TTC549 (cell line): ENCODE results near the gene CRHR2.

Source experiments
- FAIRE-seq: peaks from 2 replicates; lab custom pipeline; 2012; peaks lifted over from hg19 to GRCh38; lab: Jason Lieb, UNC

CRHR2 gene

DNA sequence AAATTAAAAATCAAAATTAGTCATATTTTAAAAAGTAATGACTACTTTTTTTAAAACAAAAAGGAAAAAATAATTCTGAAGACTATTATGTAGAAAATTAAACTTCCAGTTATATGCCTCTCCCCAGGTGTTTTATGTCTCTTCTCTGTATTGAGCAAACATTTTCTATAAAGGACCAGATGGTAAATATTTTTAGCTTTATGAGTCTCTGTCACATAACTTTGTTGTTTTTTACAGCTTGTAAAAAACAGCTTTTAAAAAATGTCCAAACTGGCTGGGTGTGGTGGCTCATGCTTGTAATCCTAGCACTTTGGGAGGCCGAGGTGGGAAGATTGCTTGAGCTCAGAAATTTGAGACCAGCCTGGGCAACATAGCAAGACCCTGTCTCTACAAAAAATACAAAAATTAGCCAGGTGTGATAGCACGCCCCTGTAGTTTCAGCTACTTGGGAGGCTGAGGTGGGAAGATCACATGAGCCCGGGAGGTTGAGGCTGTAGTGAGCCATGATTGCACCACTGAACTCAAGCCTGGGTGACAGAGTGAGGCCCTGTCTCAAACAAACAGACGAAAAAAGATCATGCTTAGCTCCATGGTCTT, 64.1 kb downstream of the CRHR2 start:
- no peak for FAIRE-seq

DNA sequence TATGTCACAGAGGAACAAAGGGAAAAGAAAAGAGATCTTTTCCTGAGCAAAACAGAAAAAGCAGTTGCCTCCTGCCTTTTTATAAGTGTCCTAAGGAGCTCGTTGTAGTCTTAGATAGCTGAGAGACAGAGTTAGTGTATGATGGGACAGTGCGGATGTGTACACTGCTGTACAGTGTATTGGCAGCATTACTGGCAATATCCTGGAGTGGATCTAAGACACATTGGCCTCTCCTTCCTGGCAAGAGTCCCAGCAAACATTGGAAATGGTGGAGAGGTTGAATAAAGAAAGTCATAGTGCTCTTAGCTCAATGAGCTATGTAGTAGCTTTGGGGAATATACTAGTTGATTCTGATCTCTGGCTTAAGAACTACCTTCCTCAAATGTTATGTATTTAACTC, 64.9 kb downstream of the CRHR2 start:
- FAIRE-seq: no peak

DNA sequence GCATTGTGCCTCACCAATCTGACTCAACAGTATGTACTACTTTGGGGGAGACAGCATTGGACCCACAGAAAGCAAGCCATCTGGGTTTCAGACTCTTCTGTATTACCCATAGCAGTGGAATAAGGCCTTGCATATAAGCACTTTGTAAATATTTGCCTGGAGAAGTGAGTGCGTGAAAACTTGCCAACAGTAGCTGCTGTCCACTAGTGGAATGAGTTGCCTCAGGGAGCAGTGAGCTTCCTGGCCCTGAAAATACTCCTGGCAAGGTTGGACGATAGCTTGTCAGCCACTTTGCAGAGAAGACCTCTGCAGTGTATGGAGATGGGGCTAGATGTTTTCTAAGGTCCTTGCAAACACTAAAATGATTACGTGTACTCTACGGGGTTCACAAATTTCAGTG, 65.9 kb downstream of the CRHR2 start:
- no peak for FAIRE-seq

DNA sequence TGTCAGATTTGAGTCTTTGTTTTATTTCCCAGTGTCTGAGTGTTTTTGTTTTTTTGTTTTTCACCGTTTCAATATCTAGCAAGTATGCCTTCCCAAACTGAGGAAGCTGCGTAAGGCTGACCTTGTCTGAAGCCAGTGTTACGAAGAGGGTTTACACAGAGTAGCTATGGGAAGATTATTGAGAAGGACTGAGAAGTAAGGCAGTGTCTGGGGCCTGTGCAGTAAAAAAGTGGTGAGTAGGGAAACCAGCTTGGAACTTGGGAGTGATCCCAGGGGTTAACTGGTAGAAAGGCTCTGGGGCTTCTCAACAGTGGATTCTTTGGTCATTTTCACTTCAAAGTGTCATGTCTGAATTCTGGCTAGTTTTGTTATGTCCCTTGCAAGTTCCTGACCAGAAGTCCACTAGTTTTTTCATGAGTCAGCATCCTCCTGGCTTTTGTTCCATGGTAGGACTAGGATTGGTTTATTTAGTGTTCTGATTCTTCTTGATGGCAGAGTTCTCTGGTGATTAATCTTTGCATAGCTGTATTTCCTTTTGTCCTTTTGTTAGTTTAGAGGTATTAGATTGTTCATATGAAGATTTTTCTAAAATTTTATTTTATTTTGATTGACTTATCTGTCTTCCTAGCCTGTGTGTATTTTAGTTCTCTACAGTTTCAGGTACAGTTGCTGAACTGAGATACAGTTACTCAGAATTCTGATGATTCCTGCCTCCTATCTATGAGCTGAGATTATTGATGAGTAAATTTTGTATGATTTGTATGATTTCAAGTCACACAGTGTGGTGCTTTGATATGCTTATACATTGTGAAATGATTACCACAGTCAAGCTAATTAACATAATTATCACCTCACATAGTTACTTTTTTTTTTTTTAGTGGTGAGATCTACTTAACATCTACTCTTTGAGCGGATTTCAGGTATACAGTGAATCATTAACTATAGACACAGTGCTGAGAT, 68.6 kb downstream of the CRHR2 start:
- FAIRE-seq: no peak

DNA sequence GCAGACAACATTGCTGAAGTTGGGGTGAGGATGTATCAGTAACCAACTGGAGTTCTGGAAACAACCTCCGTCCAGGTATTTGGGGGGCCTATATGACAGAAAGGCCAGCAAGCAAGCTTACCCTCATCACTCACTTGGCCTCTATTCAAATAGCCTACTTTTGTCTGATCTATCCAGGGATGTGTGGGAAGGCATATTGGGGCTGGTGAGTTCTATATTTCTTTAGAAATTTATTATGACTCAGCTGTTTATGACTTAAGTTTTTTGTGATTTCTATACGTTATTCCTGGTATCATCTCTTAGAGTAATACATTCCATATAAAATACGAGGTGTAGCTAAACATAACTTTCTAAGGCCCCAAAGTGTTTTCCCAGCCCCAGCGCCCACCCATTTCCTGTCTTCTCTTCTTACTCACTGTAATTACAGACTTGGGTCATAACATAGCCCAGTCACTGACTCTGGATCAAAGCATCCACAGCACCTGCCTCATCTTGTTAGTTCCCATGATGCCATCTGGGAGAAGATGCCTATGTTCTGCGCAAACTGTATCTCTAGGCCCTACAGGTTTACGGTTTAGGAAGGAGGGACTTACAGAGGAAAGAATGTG, 69.5 kb downstream of the CRHR2 start:
- FAIRE-seq: no peak

DNA sequence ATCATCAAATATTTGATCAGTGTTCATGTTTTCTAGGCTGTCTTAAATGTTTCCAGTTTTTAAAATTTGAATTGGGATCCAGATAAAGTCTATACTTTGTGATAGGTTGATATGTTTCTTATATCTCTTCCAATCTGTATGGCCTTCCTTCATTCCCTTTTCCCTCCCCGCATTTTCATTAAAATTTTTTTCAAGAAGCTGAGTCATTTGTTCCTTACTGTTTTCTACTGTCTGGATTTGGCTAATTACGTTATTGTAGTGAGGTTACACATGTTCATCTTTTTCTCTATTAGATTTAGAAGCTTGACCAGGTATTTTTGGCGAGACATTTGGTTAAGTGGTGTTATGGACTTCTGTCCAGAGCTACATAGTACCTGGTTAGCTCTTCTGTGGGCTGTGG, 76.4 kb downstream of the CRHR2 start:
- no peak for FAIRE-seq

DNA sequence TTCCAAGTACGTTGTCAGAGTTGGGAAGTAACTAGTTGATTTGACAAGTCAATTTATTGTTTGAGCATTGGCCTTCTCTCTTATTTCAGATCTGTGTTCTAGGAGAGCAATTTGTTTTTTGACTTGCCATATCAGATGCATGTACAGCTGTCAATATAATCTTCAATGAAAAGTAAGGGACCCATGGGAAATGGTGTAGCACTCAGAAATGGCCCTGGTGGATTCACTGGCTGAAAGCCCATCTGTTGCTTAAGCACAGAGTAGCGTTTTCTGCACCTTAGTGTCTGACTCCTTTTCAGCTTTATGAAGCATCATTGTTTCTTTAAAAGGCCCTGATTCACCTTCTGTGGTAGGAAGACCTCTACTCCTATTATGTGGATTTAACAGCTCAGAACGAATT, 77.4 kb downstream of the CRHR2 start:
- no peak for FAIRE-seq
